HG02571 (cell line): ENCODE measurements around the gene CDKN2B-AS1.
"Not testable (repeated sequence)": the region's sequence is repeated elsewhere in the genome, so short reads cannot be mapped to it uniquely, and the experiment has no call there.

Experiments
- ATAC-seq: cut with Tn5 transposase; IDR thresholded peaks from one replicate; pipeline ENCODE4 v1.9.1; 2021; ENCODE audit warnings: mild to moderate bottlenecking, moderate library complexity; ENCODE audit not compliant: unreplicated experiment

CDKN2B-AS1 gene

GRCh38 chr9:22041344-22041743, 46.8 kb downstream of the CDKN2B-AS1 start:
- no peak for ATAC-seq

- ATAC-seq, result no peak
These were observed 47.2 kb downstream of the CDKN2B-AS1 start for GRCh38 chr9:22041775-22042174.

- no peak for ATAC-seq
These were observed 49.3 kb downstream of the CDKN2B-AS1 start for GRCh38 chr9:22043928-22044327.

- no peak for ATAC-seq
These were observed 50.0 kb downstream of the CDKN2B-AS1 start for GRCh38 chr9:22044583-22044982.

- no peak for ATAC-seq
These were observed 50.8 kb downstream of the CDKN2B-AS1 start for GRCh38 chr9:22045423-22045822.

GRCh38 chr9:22046243-22046885, 51.8 kb downstream of the CDKN2B-AS1 start:
- ATAC-seq, result no peak

GRCh38 chr9:22047596-22047995, 53.0 kb downstream of the CDKN2B-AS1 start:
- no peak for ATAC-seq

GRCh38 chr9:22049411-22049810, 54.8 kb downstream of the CDKN2B-AS1 start:
- ATAC-seq, result no peak

- no peak for ATAC-seq
These were observed 56.3 kb downstream of the CDKN2B-AS1 start for GRCh38 chr9:22050924-22051323.

- no peak for ATAC-seq
These were observed 57.9 kb downstream of the CDKN2B-AS1 start for GRCh38 chr9:22052376-22052945.

- ATAC-seq, result no peak
These were observed 58.6 kb downstream of the CDKN2B-AS1 start for GRCh38 chr9:22053178-22053577.

- no peak for ATAC-seq
These were observed 59.5 kb downstream of the CDKN2B-AS1 start for GRCh38 chr9:22054076-22054475.

- ATAC-seq, result no peak
These were observed 59.9 kb downstream of the CDKN2B-AS1 start for GRCh38 chr9:22054529-22054928.

- ATAC-seq, result no peak
These were observed 60.5 kb downstream of the CDKN2B-AS1 start for GRCh38 chr9:22055090-22055489.

- no peak for ATAC-seq
These were observed 61.8 kb downstream of the CDKN2B-AS1 start for GRCh38 chr9:22056402-22056801.

- not testable (repeated sequence) for ATAC-seq
These were observed 63.4 kb downstream of the CDKN2B-AS1 start for GRCh38 chr9:22057972-22058371.

- no peak for ATAC-seq
These were observed 66.3 kb downstream of the CDKN2B-AS1 start for GRCh38 chr9:22060831-22061383.

- ATAC-seq, result no peak
These were observed 70.4 kb downstream of the CDKN2B-AS1 start for GRCh38 chr9:22064957-22065356.

- ATAC-seq, result no peak
These were observed 71.0 kb downstream of the CDKN2B-AS1 start for GRCh38 chr9:22065431-22066200.

GRCh38 chr9:22067196-22067595, 72.6 kb downstream of the CDKN2B-AS1 start:
- ATAC-seq, result no peak

GRCh38 chr9:22068369-22068768, 73.8 kb downstream of the CDKN2B-AS1 start:
- ATAC-seq, result no peak

GRCh38 chr9:22073349-22073748, 78.8 kb downstream of the CDKN2B-AS1 start:
- ATAC-seq, result no peak
